ENCODE results near the gene ITPRIP. TPM values are rescaled to one million over a fixed set of nuclear protein-coding genes. Genes with fewer than 3 reads are reported as not detected.
A peak's percentile ranks its signal among the peaks of the same experiment; 100 is the strongest.

ITPRIP gene
- total RNA-seq, 1 experiment from 2014 or later, result 12.0 TPM

GRCh38 chr10:104268713-104269645 is 69.3 kb downstream of the ITPRIP start, which contains the start of gene GSTO2:
Gene GSTO2 (plus strand): TSS chr10:104269184. CDS start chr10:104274916, 5,732 bp downstream.
- peaks cover 4 to 20% of the 10 kb centered on the region in 2 experiments; a peak in 3 of 4 replicates for H3K4me1 ChIP-seq (ENCODE audit: control insufficient read depth in 1 of 2, insufficient read depth in 2 of 2, low read length in 2 of 2)
- DNase-seq (ENCODE audit: low read depth, low spot score) (peak; percentile 99), ATAC-seq (peak; percentile 98)
- peak within 1 kb of the TSS; percentile 83 for H3K9ac ChIP-seq (ENCODE audit: low read length)
- BruUV-seq (replicated peaks), result TSS peak; percentile 75
- H3K4me2 ChIP-seq (ENCODE audit: low read length), result peak within 1 kb of the TSS; percentile 81
- no peaks in the 10 kb centered on the region; the same call in 1 of the 2 replicates for H3K9me2 ChIP-seq (ENCODE audit: insufficient read depth)
- no peak within 1 kb of the TSS for H2AFZ ChIP-seq (ENCODE audit: low read depth, low read length, poor library complexity, severe bottlenecking)
- peaks cover 34 to 39% of the 10 kb centered on the region in 2 experiments for H3K36me3 ChIP-seq (ENCODE audit: control insufficient read depth in 1 of 2, insufficient read depth in 2 of 2, low read length in 2 of 2)
- H3K27ac ChIP-seq (ENCODE audit: low read depth, low read length), result peak within 1 kb of the TSS; percentile 50
- peak within 1 kb of the TSS; percentile 79 to 81 for H3K4me3 ChIP-seq (replicated peaks in 1 of 2; ENCODE audit: low read depth in 1 of 2, low read length in 2 of 2)
- no peak for TF ChIP-seq RAD21 (IDR thresholded peaks at IDR 0.05; ENCODE audit: low read depth)
- no peak for TF ChIP-seq ELF1 (IDR thresholded peaks at IDR 0.05; ENCODE audit: borderline replicate concordance, low read depth)
- TF ChIP-seq, protein P1, sequence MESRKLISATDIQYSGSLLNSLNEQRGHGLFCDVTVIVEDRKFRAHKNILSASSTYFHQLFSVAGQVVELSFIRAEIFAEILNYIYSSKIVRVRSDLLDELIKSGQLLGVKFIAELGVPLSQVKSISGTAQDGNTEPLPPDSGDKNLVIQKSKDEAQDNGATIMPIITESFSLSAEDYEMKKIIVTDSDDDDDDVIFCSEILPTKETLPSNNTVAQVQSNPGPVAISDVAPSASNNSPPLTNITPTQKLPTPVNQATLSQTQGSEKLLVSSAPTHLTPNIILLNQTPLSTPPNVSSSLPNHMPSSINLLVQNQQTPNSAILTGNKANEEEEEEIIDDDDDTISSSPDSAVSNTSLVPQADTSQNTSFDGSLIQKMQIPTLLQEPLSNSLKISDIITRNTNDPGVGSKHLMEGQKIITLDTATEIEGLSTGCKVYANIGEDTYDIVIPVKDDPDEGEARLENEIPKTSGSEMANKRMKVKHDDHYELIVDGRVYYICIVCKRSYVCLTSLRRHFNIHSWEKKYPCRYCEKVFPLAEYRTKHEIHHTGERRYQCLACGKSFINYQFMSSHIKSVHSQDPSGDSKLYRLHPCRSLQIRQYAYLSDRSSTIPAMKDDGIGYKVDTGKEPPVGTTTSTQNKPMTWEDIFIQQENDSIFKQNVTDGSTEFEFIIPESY (IDR thresholded peaks at IDR 0.05; ENCODE audit: extremely low read depth, insufficient replicate concordance, low read length), result peak; percentile 91
- peak; percentile 98 for TF ChIP-seq POLR2AphosphoS5 (IDR thresholded peaks at IDR 0.05; ENCODE audit: low read depth, low read length)
- TF ChIP-seq FOSL1 (IDR thresholded peaks at IDR 0.05; ENCODE audit: low read depth), result no peak
- TF ChIP-seq CBX3 (IDR thresholded peaks at IDR 0.05; ENCODE audit: low read depth), result no peak
- no peak for TF ChIP-seq ATF3 (IDR thresholded peaks at IDR 0.05)
- TF ChIP-seq EGR1 (IDR thresholded peaks at IDR 0.05; ENCODE audit: low read depth), result no peak
- TF ChIP-seq JUND (IDR thresholded peaks at IDR 0.05), result no peak
- peak; percentile 77 for TF ChIP-seq ZFX (IDR thresholded peaks at IDR 0.05)
- TF ChIP-seq YY1 (IDR thresholded peaks at IDR 0.05; ENCODE audit: extremely low read depth, insufficient replicate concordance, low read depth, low read length), result peak; percentile 70
- TF ChIP-seq POLR2A (IDR thresholded peaks at IDR 0.05; ENCODE audit: borderline replicate concordance, extremely low read depth, insufficient read depth, insufficient read length), result peak; percentile 94
- TF ChIP-seq TCF7L2 (IDR thresholded peaks at IDR 0.05; ENCODE audit: borderline replicate concordance, extremely low read depth, insufficient read depth, insufficient read length), result peak; percentile 44
- no peaks in the 10 kb centered on the region for H3K27me3 ChIP-seq (ENCODE audit: insufficient read depth, low read length)
- ChIA-PET CTCF (interaction anchor here (1.7 kb wide), 1 partner anchor 85 kb away, joined by 5 read pairs; the partner anchor contains the start of gene CFAP58), RAD21 (ENCODE audit: low non-redundant PET in 1 of 2, low total read pairs in 2 of 2, uncharacterized antibody in 2 of 2, unreplicated experiment in 2 of 2) (no interaction called here), POLR2A (interaction anchor here (0.6 to 1.8 kb wide), 14 partner anchors 9 to 381 kb away, joined by 3 to 14 read pairs (median 3); partner anchors contain the start of genes CFAP58, GSTO1, ITPRIP and SFR1)
- peaks cover 47% of the 10 kb centered on the region for H3K79me2 ChIP-seq (ENCODE audit: insufficient read depth, low read length)
- H4K20me1 ChIP-seq (ENCODE audit: insufficient read depth), result 0 out of 2 replicates have a peak, but pooled peaks cover 8% of the 10 kb centered on the region
- no peaks in the 10 kb centered on the region for H3K9me3 ChIP-seq (ENCODE audit: control insufficient read depth in 1 of 2, insufficient read depth in 1 of 2, low read depth in 1 of 2, low read length in 2 of 2)
- intact Hi-C loops (cut with micrococcal nuclease), result loop anchor here (5.0 kb wide), 1 partner anchor 147 kb away; the partner anchor contains the start of gene SFR1

All from HCT116 (cell line).